ENCODE data around the gene CAMSAP3.

CAMSAP3 gene

DNA sequence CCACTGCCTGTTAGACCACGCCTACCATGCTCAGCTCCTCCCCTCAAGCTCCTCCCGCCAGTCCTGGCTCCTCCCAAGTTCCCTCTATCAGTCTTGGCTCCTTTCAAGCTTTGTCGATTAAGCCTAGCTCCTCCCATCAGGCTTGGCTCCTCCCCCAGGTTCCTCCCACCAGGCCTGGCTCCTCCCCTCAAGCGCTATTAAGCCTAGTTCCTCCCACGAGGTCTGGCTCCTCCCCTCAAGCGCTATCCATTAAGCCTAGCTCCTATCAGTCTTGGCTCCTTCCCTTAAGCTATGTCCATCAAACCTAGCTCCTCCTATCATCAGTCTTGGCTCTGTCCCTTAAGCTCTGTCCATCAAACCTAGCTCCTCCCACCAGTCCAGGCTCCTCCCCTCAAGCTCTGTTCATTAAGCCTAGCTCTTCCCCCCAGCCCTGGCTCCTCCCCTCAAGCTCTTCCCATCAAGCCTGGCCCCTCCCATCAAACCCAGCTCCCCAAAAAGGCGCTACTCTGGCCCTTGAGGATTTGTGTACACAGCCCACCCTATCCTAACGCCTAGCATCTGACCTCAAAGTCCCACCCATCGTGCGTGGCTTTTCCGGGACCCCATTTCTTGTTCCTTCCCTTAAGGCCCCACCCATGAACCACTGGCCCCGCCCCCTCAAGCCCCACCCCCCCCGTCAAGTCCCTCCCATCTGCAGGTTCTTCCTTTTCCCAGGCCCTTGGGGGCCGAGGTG, 10.0 kb downstream of the CAMSAP3 start:
- Histone ChIP-seq H3K4me3 (ENCODE audit: low read length) (no peak overlapping the region), H3K27ac (ENCODE audit: low read length) (no peak overlapping the region)

DNA sequence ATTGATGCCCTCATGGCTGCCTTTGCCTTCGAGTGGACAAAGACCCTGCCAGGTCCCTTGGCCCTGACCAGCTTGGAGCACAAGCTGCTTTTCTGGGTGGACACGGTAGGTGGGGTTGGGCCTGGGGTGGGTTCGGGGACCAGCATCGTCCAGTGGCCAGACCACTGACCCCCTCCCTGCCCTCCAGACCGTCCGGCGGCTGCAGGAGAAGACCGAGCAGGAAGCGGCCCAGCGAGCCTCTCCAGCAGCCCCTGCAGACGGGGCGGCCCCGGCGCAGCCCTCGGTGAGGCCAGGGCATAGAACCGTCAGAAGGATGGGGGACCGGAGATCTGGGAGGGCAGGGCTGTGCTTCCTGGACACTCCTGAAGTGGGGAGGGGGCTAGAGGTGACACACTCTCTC, 10.6 kb downstream of the CAMSAP3 start:
- Histone ChIP-seq H3K9me3 (ENCODE audit: insufficient read depth, low read length) (no peaks in the 10 kb centered on the region), H4K20me1 (ENCODE audit: insufficient read depth, low read length) (no peaks in the 10 kb centered on the region), H3K9ac (ENCODE audit: low read length) (no peak overlapping the region), H3K4me2 (ENCODE audit: low read length) (no peak overlapping the region), H3K79me2 (ENCODE audit: low read length) (no peaks in the 10 kb centered on the region), H3K4me3 (ENCODE audit: low read length) (no peak overlapping the region), H2AFZ (ENCODE audit: low read depth, low read length) (no peak overlapping the region), H3K4me1 (ENCODE audit: low read length) (no peaks in the 10 kb centered on the region), H3K27ac (ENCODE audit: low read length) (no peak overlapping the region), H3K27me3 (ENCODE audit: low read depth, low read length) (no peaks in the 10 kb centered on the region), H3K36me3 (replicated peaks; ENCODE audit: low read depth, low read length) (no peaks in the 10 kb centered on the region)
- TF ChIP-seq CTCF (IDR thresholded peaks at IDR 0.05; ENCODE audit: low read depth, low read length) (no peak), EZH2phosphoT487 (IDR thresholded peaks at IDR 0.05; ENCODE audit: low read depth) (no peak)

More for the DNA sequence above, 10.0 kb downstream of the CAMSAP3 start:
- Histone ChIP-seq H3K27me3 (ENCODE audit: low read depth, low read length) (no peaks in the 10 kb centered on the region), H3K36me3 (replicated peaks; ENCODE audit: low read depth, low read length) (no peaks in the 10 kb centered on the region), H3K9ac (ENCODE audit: low read length) (no peak overlapping the region), H3K4me2 (ENCODE audit: low read length) (no peak overlapping the region), H2AFZ (ENCODE audit: low read depth, low read length) (no peak overlapping the region), H4K20me1 (ENCODE audit: insufficient read depth, low read length) (no peaks in the 10 kb centered on the region), H3K79me2 (ENCODE audit: low read length) (no peaks in the 10 kb centered on the region), H3K4me1 (ENCODE audit: low read length) (no peaks in the 10 kb centered on the region), H3K9me3 (ENCODE audit: insufficient read depth, low read length) (no peaks in the 10 kb centered on the region)
- TF ChIP-seq EZH2phosphoT487 (IDR thresholded peaks at IDR 0.05; ENCODE audit: low read depth): no peak
- TF ChIP-seq CTCF (IDR thresholded peaks at IDR 0.05; ENCODE audit: low read depth, low read length): no peak

DNA sequence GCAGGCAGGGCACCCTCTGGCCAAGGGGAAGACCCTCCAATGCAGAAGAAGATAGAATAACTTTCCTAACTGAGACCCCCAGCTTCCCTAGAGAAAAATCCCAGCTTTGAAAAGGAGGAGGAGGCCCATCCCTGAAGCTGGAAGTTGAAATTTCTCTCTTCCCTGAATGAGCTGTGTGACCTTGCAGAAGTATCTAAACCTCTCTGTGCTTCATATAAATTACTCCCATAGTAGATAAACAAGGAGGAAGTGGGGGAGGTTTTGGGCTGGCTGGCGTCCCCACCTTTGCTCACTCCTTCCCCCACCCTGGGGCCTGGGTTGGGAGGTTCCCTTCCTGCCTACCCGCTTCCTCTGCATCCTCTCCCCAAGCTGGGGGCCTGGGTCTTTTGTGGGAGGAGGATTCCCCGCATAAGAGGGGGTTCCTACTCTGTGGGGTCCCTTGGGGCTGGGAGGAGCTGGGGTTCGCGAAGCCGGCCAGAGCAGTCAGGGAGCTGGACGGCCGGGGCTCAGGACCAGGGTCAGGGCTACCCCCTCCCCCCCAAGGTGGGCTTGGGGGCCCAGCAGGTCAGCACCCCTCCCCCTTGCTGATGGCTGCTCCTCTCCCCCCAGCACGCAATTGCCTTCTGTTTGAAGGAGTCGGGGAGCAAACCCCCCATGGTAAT, 11.7 kb downstream of the CAMSAP3 start:
- H2AFZ ChIP-seq (ENCODE audit: low read depth, low read length): no peak overlapping the region
- H3K36me3 ChIP-seq (replicated peaks; ENCODE audit: low read depth, low read length): no peaks in the 10 kb centered on the region
- no peak overlapping the region for H3K4me3 ChIP-seq (ENCODE audit: low read length)
- H3K27me3 ChIP-seq (ENCODE audit: low read depth, low read length): no peaks in the 10 kb centered on the region
- H3K27ac ChIP-seq (ENCODE audit: low read length): no peak overlapping the region
- no peak for TF ChIP-seq EZH2phosphoT487 (IDR thresholded peaks at IDR 0.05; ENCODE audit: low read depth)
- no peaks in the 10 kb centered on the region for H3K79me2 ChIP-seq (ENCODE audit: low read length)
- no peaks in the 10 kb centered on the region for H3K4me1 ChIP-seq (ENCODE audit: low read length)
- no peak overlapping the region for H3K9ac ChIP-seq (ENCODE audit: low read length)
- no peaks in the 10 kb centered on the region for H3K9me3 ChIP-seq (ENCODE audit: insufficient read depth, low read length)
- no peak overlapping the region for H3K4me2 ChIP-seq (ENCODE audit: low read length)
- no peaks in the 10 kb centered on the region for H4K20me1 ChIP-seq (ENCODE audit: insufficient read depth, low read length)

- Histone ChIP-seq H3K36me3 (replicated peaks; ENCODE audit: low read depth, low read length) (no peaks in the 10 kb centered on the region), H3K4me3 (ENCODE audit: low read length) (no peak overlapping the region), H3K9me3 (ENCODE audit: insufficient read depth, low read length) (no peaks in the 10 kb centered on the region), H3K79me2 (ENCODE audit: low read length) (no peaks in the 10 kb centered on the region), H3K9ac (ENCODE audit: low read length) (no peak overlapping the region), H2AFZ (ENCODE audit: low read depth, low read length) (no peak overlapping the region), H4K20me1 (ENCODE audit: insufficient read depth, low read length) (no peaks in the 10 kb centered on the region), H3K4me1 (ENCODE audit: low read length) (no peaks in the 10 kb centered on the region), H3K4me2 (ENCODE audit: low read length) (no peak overlapping the region), H3K27ac (ENCODE audit: low read length) (no peak overlapping the region), H3K27me3 (ENCODE audit: low read depth, low read length) (no peaks in the 10 kb centered on the region)
- TF ChIP-seq CTCF (IDR thresholded peaks at IDR 0.05; ENCODE audit: low read depth, low read length) (no peak), EZH2phosphoT487 (IDR thresholded peaks at IDR 0.05; ENCODE audit: low read depth) (no peak)
Observed at GRCh38 chr19:7607874-7608560, 12.4 kb downstream of the CAMSAP3 start.
